ENCODE results near the gene NREP. TPM values are rescaled to one million over a fixed set of nuclear protein-coding genes. Genes with fewer than 3 reads are reported as not detected.

The NREP gene
- total RNA-seq, 1 donor from 2014 or later: 21.6 TPM

DNA sequence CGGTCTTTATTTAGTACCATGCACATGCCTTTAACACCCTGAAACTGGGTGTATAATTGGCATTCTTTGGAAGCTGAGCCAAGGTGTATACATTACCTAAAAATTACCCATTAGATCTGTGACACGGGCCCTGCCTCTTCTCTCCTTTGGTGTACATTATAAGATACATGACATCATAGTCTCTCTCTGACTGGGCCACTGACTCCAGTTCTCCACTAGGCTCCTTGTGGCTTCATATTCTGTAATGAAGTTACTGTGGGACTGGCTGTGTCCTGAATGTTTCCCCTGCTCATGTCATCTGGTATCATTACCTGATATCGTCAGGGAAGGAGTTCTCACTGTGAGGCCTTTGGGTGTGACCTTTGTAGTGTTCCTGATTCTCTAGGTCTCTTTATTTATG, 65.5 kb downstream of the NREP start:
- H3K4me1 ChIP-seq: no peaks in the 10 kb centered on the region
- ATAC-seq (no peak), DNase-seq (no peak)
- no peaks in the 10 kb centered on the region for H3K36me3 ChIP-seq
- H3K27me3 ChIP-seq (ENCODE audit: low read depth): no peaks in the 10 kb centered on the region
- H3K9me3 ChIP-seq: no peaks in the 10 kb centered on the region
- H3K4me3 ChIP-seq: no peak overlapping the region
- H3K27ac ChIP-seq: no peak overlapping the region
- intact Hi-C loops (cut with DNase I): no loop called here
- TF ChIP-seq, protein P1, sequence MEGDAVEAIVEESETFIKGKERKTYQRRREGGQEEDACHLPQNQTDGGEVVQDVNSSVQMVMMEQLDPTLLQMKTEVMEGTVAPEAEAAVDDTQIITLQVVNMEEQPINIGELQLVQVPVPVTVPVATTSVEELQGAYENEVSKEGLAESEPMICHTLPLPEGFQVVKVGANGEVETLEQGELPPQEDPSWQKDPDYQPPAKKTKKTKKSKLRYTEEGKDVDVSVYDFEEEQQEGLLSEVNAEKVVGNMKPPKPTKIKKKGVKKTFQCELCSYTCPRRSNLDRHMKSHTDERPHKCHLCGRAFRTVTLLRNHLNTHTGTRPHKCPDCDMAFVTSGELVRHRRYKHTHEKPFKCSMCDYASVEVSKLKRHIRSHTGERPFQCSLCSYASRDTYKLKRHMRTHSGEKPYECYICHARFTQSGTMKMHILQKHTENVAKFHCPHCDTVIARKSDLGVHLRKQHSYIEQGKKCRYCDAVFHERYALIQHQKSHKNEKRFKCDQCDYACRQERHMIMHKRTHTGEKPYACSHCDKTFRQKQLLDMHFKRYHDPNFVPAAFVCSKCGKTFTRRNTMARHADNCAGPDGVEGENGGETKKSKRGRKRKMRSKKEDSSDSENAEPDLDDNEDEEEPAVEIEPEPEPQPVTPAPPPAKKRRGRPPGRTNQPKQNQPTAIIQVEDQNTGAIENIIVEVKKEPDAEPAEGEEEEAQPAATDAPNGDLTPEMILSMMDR (IDR thresholded peaks at IDR 0.05): no peak

DNA sequence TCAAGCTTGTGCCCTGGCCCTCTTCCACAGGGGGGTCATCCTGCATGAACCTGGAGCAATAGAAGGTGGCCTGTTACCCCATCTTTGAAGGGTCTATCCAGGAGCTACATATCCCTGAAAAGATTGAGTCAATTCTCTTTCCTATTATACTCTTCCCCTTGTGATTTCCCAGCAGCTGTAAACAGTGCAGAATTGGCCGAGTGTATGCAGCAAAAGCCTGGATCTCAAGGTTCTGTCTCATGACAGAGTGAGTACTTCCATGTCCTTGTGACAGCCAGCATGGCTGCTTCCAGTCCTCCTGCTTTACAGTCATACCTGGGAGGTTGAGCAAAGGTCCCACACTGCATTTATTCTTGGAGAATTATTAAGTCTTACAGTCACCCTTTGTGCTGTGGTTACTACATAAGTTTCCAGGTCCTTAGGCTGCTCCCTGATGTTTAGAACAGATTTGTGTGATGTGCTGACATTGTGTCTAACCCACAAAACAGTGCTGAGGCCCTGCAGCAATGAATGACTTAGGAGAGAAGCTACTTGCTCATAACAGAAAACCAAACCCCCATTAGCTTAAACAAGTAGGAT, 67.5 kb downstream of the NREP start:
- no peak for DNase-seq
- Histone ChIP-seq H3K27me3 (ENCODE audit: low read depth) (no peaks in the 10 kb centered on the region), H3K4me3 (no peak overlapping the region), H3K4me1 (no peaks in the 10 kb centered on the region), H3K9me3 (no peaks in the 10 kb centered on the region), H3K27ac (no peak overlapping the region), H3K36me3 (no peaks in the 10 kb centered on the region)
- no peak for ATAC-seq
- intact Hi-C loops (cut with DNase I): no loop called here
- TF ChIP-seq, protein P1 (IDR thresholded peaks at IDR 0.05): no peak

DNA sequence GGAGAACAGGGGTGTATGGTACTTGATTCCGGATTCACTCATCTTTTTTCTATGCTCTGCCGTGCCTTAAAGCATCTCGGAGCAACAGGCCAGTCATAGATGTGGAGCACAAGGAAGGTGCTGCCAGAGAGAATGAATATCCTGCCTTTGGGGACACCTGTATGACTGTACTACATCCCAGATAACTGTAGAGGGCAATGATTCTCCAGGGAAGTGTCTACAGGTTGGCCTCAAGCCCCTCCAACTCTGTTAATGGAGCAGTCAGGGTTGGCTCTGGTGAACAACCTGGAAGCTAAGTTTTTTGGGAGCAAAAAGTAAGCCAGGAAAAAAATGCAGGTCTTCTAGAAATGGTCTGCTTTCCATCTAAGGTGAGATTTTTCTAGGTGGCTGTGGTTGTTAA, 71.0 kb downstream of the NREP start:
- H3K4me3 ChIP-seq: no peak overlapping the region
- H3K27ac ChIP-seq: no peak overlapping the region
- no peaks in the 10 kb centered on the region for H3K9me3 ChIP-seq
- ATAC-seq (peak in 1 of 2 donors; percentile 41), DNase-seq (no peak)
- peaks cover 9% of the 10 kb centered on the region for H3K4me1 ChIP-seq
- H3K36me3 ChIP-seq: no peaks in the 10 kb centered on the region
- no peaks in the 10 kb centered on the region for H3K27me3 ChIP-seq (ENCODE audit: low read depth)
- TF ChIP-seq, protein P1 (IDR thresholded peaks at IDR 0.05): no peak
- intact Hi-C loops (cut with DNase I): no loop called here

DNA sequence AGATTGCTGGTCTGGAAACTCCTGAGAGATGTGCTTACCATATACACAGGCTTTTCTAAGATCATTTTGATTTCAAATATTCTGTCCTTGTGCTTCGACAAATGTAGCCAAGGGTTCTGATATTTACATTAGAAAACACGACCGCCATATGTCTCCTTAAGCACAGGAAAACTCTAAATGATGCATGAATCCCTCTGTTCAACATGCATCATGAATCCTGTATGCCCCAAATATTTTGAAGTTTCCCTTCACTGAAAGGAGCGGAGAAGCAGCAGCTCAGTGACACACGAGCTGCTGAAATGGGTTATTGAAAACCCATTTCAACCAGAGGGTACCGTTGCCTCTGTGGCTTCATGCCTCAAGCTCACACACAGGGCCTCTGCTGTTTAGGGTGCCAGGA, 74.4 kb downstream of the NREP start:
- Histone ChIP-seq H3K27me3 (ENCODE audit: low read depth) (no peaks in the 10 kb centered on the region), H3K4me1 (peaks cover 17% of the 10 kb centered on the region), H3K27ac (no peak overlapping the region), H3K36me3 (no peaks in the 10 kb centered on the region), H3K9me3 (no peaks in the 10 kb centered on the region), H3K4me3 (no peak overlapping the region)
- ATAC-seq: no peak
- DNase-seq: no peak
- TF ChIP-seq, protein P1 (IDR thresholded peaks at IDR 0.05): no peak
- intact Hi-C loops (cut with DNase I): no loop called here

DNA sequence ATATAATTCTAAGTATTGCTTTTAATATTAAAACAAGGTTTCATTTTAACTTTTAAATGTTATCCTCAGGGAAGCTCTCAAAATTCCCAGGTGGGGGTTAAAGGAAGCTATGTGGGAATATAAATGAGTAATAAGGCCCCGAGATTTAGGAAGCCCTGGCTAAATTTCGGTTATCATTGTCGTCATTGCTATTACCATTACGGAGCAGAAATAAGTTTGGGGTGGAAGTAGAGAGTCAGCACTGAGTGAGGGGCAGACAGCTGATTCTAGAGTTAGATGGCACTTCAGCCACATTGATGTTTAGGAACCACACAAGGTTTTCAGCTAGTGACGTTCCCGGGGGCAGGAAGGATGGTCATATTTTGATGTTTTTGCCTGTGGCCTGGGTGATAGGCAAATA, 74.9 kb downstream of the NREP start:
- Histone ChIP-seq H3K4me1 (peaks cover 17% of the 10 kb centered on the region), H3K27ac (no peak overlapping the region)

More for the DNA sequence above, 74.9 kb downstream of the NREP start:
- TF ChIP-seq, protein P1 (IDR thresholded peaks at IDR 0.05): no peak
- DNase-seq (no peak), ATAC-seq (no peak)
- Histone ChIP-seq H3K36me3 (no peaks in the 10 kb centered on the region), H3K27me3 (ENCODE audit: low read depth) (no peaks in the 10 kb centered on the region), H3K4me3 (no peak overlapping the region), H3K9me3 (no peaks in the 10 kb centered on the region)
- intact Hi-C loops (cut with DNase I): no loop called here
